SJCRH30 (cell line): ENCODE data around the gene ABCD1. TPM values are rescaled to one million over a fixed set of nuclear protein-coding genes. Genes with fewer than 3 reads are reported as not detected.
"Not testable (repeated sequence)": the region's sequence is repeated elsewhere in the genome, so short reads cannot be mapped to it uniquely, and the experiment has no call there.

Source experiments
- DNase-seq, 2 experiments: peaks; one replicate each; pipeline ENCODE4 v3.0.0-alpha.2; 2015 to 2020
- H3K27ac ChIP-seq: fragments of 250-450 bp; sonication (Bioruptor Pico); 2 replicates; pipeline ENCODE4 v1.5.1; 2020; ENCODE audit warnings: mild to moderate bottlenecking, moderate library complexity
- H3K27me3 ChIP-seq: fragments of 250-450 bp; sonication (Bioruptor Pico); 2 replicates; pipeline ENCODE4 v1.5.1; 2020; ENCODE audit warnings: mild to moderate bottlenecking, moderate library complexity
- H3K36me3 ChIP-seq: fragments of 250-450 bp; sonication (Bioruptor Pico); 2 replicates; pipeline ENCODE4 v1.5.1; 2020; ENCODE audit warnings: mild to moderate bottlenecking, moderate library complexity
- H3K4me1 ChIP-seq: fragments of 250-450 bp; sonication (Bioruptor Pico); 2 replicates; pipeline ENCODE4 v1.5.1; 2020; ENCODE audit warnings: mild to moderate bottlenecking, moderate library complexity
- H3K4me3 ChIP-seq: fragments of 250-450 bp; sonication (Bioruptor Pico); 2 replicates; pipeline ENCODE4 v1.5.1; 2020; ENCODE audit warnings: mild to moderate bottlenecking, moderate library complexity
- H3K9me3 ChIP-seq: fragments of 250-450 bp; sonication (Bioruptor Pico); replicated peaks from 2 replicates; pipeline ENCODE4 v1.5.1; 2020; ENCODE audit warnings: mild to moderate bottlenecking, moderate library complexity
- total RNA-seq: library from RNA; depleted of rRNA; stranded (reverse); fragments of >200 nt; shearing (Covaris generic); gene quantifications from 2 replicates; pipeline ENCODE4 v1.2.3, GENCODE V29; 2014

The ABCD1 gene
- total RNA-seq, 1 experiment from 2014 or later, result 4.9 TPM

GRCh38 chrX:153744210-153745066, 19.8 kb downstream of the ABCD1 start:
- peak; percentile 45 to 59 for DNase-seq
- Histone ChIP-seq H3K27ac (no peak overlapping the region), H3K9me3 (no peaks in the 10 kb centered on the region), H3K27me3 (no peaks in the 10 kb centered on the region), H3K4me3 (peak overlapping the region; percentile 44), H3K36me3 (no peaks in the 10 kb centered on the region), H3K4me1 (no peaks in the 10 kb centered on the region)

GRCh38 chrX:153745067-153745433, 20.4 kb downstream of the ABCD1 start:
- H3K4me1 ChIP-seq, DNase-seq: not testable (repeated sequence)

GRCh38 chrX:153746359-153746758, 21.7 kb downstream of the ABCD1 start:
- no peak for DNase-seq
- Histone ChIP-seq H3K9me3 (no peaks in the 10 kb centered on the region), H3K27me3 (no peaks in the 10 kb centered on the region), H3K27ac (no peak overlapping the region), H3K4me1 (no peaks in the 10 kb centered on the region), H3K4me3 (no peak overlapping the region), H3K36me3 (no peaks in the 10 kb centered on the region)

More at GRCh38 chrX:153745067-153745433, 20.4 kb downstream of the ABCD1 start:
- H3K27me3 ChIP-seq, H3K9me3 ChIP-seq, H3K4me3 ChIP-seq, H3K27ac ChIP-seq, H3K36me3 ChIP-seq: not testable (repeated sequence)

GRCh38 chrX:153746991-153747390, 22.3 kb downstream of the ABCD1 start:
- H3K4me1 ChIP-seq, DNase-seq, H3K27me3 ChIP-seq, H3K9me3 ChIP-seq, H3K36me3 ChIP-seq, H3K27ac ChIP-seq, H3K4me3 ChIP-seq: not testable (repeated sequence)

GRCh38 chrX:153749017-153749416, 24.4 kb downstream of the ABCD1 start:
- not testable (repeated sequence) for H3K36me3 ChIP-seq, H3K4me1 ChIP-seq, H3K9me3 ChIP-seq, H3K27ac ChIP-seq, H3K27me3 ChIP-seq, DNase-seq, H3K4me3 ChIP-seq

- Histone ChIP-seq H3K27me3 (no peaks in the 10 kb centered on the region), H3K27ac (no peak overlapping the region), H3K4me3 (no peak overlapping the region)
Measured at GRCh38 chrX:153750127-153750774, 25.6 kb downstream of the ABCD1 start.

GRCh38 chrX:153755136-153755535, 30.5 kb downstream of the ABCD1 start:
- no peak for DNase-seq
- H3K9me3 ChIP-seq, result no peaks in the 10 kb centered on the region
- H3K4me1 ChIP-seq, result no peaks in the 10 kb centered on the region
- H3K36me3 ChIP-seq, result no peaks in the 10 kb centered on the region
- no peak overlapping the region for H3K27ac ChIP-seq
- H3K27me3 ChIP-seq, result no peaks in the 10 kb centered on the region
- H3K4me3 ChIP-seq, result no peak overlapping the region

More at GRCh38 chrX:153750127-153750774, 25.6 kb downstream of the ABCD1 start:
- Histone ChIP-seq H3K4me1 (no peaks in the 10 kb centered on the region), H3K9me3 (no peaks in the 10 kb centered on the region), H3K36me3 (no peaks in the 10 kb centered on the region)
- no peak for DNase-seq

- Histone ChIP-seq H3K36me3 (no peaks in the 10 kb centered on the region), H3K27me3 (no peaks in the 10 kb centered on the region), H3K27ac (no peak overlapping the region), H3K9me3 (no peaks in the 10 kb centered on the region), H3K4me1 (peaks cover 10% of the 10 kb centered on the region; the same call in 1 of the 2 replicates), H3K4me3 (no peak overlapping the region)
- DNase-seq, result no peak
Measured at GRCh38 chrX:153761863-153762262, 37.2 kb downstream of the ABCD1 start.

- no peak for DNase-seq
- Histone ChIP-seq H3K4me1 (peaks cover 10% of the 10 kb centered on the region; the same call in 1 of the 2 replicates), H3K9me3 (no peaks in the 10 kb centered on the region), H3K36me3 (no peaks in the 10 kb centered on the region), H3K4me3 (no peak overlapping the region), H3K27ac (no peak overlapping the region), H3K27me3 (no peaks in the 10 kb centered on the region)
Measured at GRCh38 chrX:153762626-153763173, 38.0 kb downstream of the ABCD1 start.

GRCh38 chrX:153763298-153763932, 38.8 kb downstream of the ABCD1 start:
- Histone ChIP-seq H3K27ac (no peak overlapping the region), H3K4me3 (no peak overlapping the region), H3K4me1 (peaks cover 10% of the 10 kb centered on the region; the same call in 1 of the 2 replicates), H3K27me3 (no peaks in the 10 kb centered on the region), H3K36me3 (no peaks in the 10 kb centered on the region), H3K9me3 (no peaks in the 10 kb centered on the region)
- no peak for DNase-seq

GRCh38 chrX:153763989-153764755, 39.5 kb downstream of the ABCD1 start, which contains the start of gene PLXNB3:
PLXNB3 (plus strand) TSS chrX:153764249; CDS start chrX:153765536, 1,287 bp downstream.
- no peaks in the 10 kb centered on the region for H3K36me3 ChIP-seq
- peak within 1 kb of the TSS; percentile 59 for H3K4me3 ChIP-seq
- H3K4me1 ChIP-seq, result peaks cover 10% of the 10 kb centered on the region; the same call in 1 of the 2 replicates
- H3K27ac ChIP-seq, result peak within 1 kb of the TSS; percentile 53; the same call in 1 of the 2 replicates
- H3K27me3 ChIP-seq, result no peaks in the 10 kb centered on the region
- DNase-seq, result peak; percentile 75 to 76
- no peaks in the 10 kb centered on the region for H3K9me3 ChIP-seq

GRCh38 chrX:153764786-153765137, 40.1 kb downstream of the ABCD1 start:
- Histone ChIP-seq H3K27ac (peak overlapping the region; percentile 53; the same call in 1 of the 2 replicates), H3K36me3 (no peaks in the 10 kb centered on the region), H3K9me3 (no peaks in the 10 kb centered on the region), H3K4me3 (peak overlapping the region; percentile 59), H3K4me1 (peaks cover 10% of the 10 kb centered on the region; the same call in 1 of the 2 replicates), H3K27me3 (no peaks in the 10 kb centered on the region)
- no peak for DNase-seq

- Histone ChIP-seq H3K36me3 (no peaks in the 10 kb centered on the region), H3K9me3 (no peaks in the 10 kb centered on the region), H3K27ac (peak overlapping the region; percentile 53), H3K27me3 (no peaks in the 10 kb centered on the region), H3K4me1 (peaks cover 10% of the 10 kb centered on the region; the same call in 1 of the 2 replicates), H3K4me3 (peak overlapping the region; percentile 59)
- DNase-seq, result peak; percentile 37 to 46
Measured at GRCh38 chrX:153765138-153766079, 40.8 kb downstream of the ABCD1 start.
